22Rv1 (cell line): ENCODE data around the gene NT5DC4.

ENCODE experiments used
- CTCF ChIP-seq: fragments of 450-650 bp; IDR thresholded peaks from 2 replicates; pipeline ENCODE4 v1.5.1; 2017; ENCODE audit warnings: mild to moderate bottlenecking
- ZFX ChIP-seq: fragments of 450-650 bp; IDR thresholded peaks from 2 replicates; pipeline ENCODE4 v1.6.1; 2017; ENCODE audit warnings: antibody characterized with exemption, borderline replicate concordance

GRCh38 chr2:112767693-112768330 lies 47.0 kb downstream of the NT5DC4 start:
- no peak for TF ChIP-seq CTCF
- no peak for TF ChIP-seq ZFX
